ENCODE data around the gene AGBL4.
"Not testable (repeated sequence)": the region's sequence is repeated elsewhere in the genome, so short reads cannot be mapped to it uniquely, and the experiment has no call there.

Gene AGBL4

GRCh38 chr1:49765034-49765433 is 258.7 kb downstream of the AGBL4 start:
- no peak for DNase-seq
- in situ Hi-C loops (cut with HindIII; ENCODE audit: low pct_ligation_motif_present, low pct_unique_long_range_greater_than_20kb, low sequenced_read_pairs): no loop called here

- DNase-seq; in situ Hi-C loops (cut with HindIII; ENCODE audit: low pct_ligation_motif_present, low pct_unique_long_range_greater_than_20kb, low sequenced_read_pairs): not testable (repeated sequence)
Measured at GRCh38 chr1:49738118-49738517, 285.6 kb downstream of the AGBL4 start.

- in situ Hi-C loops (cut with HindIII; ENCODE audit: low pct_ligation_motif_present, low pct_unique_long_range_greater_than_20kb, low sequenced_read_pairs): no loop called here
- no peak for DNase-seq
Measured at GRCh38 chr1:49728377-49728776, 295.4 kb downstream of the AGBL4 start.

- no peak for DNase-seq
- in situ Hi-C loops (cut with HindIII; ENCODE audit: low pct_ligation_motif_present, low pct_unique_long_range_greater_than_20kb, low sequenced_read_pairs): no loop called here
Measured at GRCh38 chr1:49723662-49724061, 300.1 kb downstream of the AGBL4 start.

- in situ Hi-C loops (cut with HindIII; ENCODE audit: low pct_ligation_motif_present, low pct_unique_long_range_greater_than_20kb, low sequenced_read_pairs): no loop called here
- DNase-seq: no peak
Measured at GRCh38 chr1:49694251-49694827, 329.4 kb downstream of the AGBL4 start.

GRCh38 chr1:49686107-49686506 is 337.6 kb downstream of the AGBL4 start:
- DNase-seq: no peak
- in situ Hi-C loops (cut with HindIII; ENCODE audit: low pct_ligation_motif_present, low pct_unique_long_range_greater_than_20kb, low sequenced_read_pairs): no loop called here

GRCh38 chr1:49677706-49678105 is 346.0 kb downstream of the AGBL4 start:
- DNase-seq: no peak
- in situ Hi-C loops (cut with HindIII; ENCODE audit: low pct_ligation_motif_present, low pct_unique_long_range_greater_than_20kb, low sequenced_read_pairs): no loop called here

- in situ Hi-C loops (cut with HindIII; ENCODE audit: low pct_ligation_motif_present, low pct_unique_long_range_greater_than_20kb, low sequenced_read_pairs): no loop called here
- DNase-seq: no peak
Measured at GRCh38 chr1:49651136-49651535, 372.6 kb downstream of the AGBL4 start.

GRCh38 chr1:49630156-49630555 is 393.6 kb downstream of the AGBL4 start:
- in situ Hi-C loops (cut with HindIII; ENCODE audit: low pct_ligation_motif_present, low pct_unique_long_range_greater_than_20kb, low sequenced_read_pairs): no loop called here
- no peak for DNase-seq

- no peak for DNase-seq
- in situ Hi-C loops (cut with HindIII; ENCODE audit: low pct_ligation_motif_present, low pct_unique_long_range_greater_than_20kb, low sequenced_read_pairs): no loop called here
Measured at GRCh38 chr1:49627781-49628180, 396.0 kb downstream of the AGBL4 start.

- in situ Hi-C loops (cut with HindIII; ENCODE audit: low pct_ligation_motif_present, low pct_unique_long_range_greater_than_20kb, low sequenced_read_pairs): no loop called here
- DNase-seq: no peak
Measured at GRCh38 chr1:49626472-49626871, 397.3 kb downstream of the AGBL4 start.

GRCh38 chr1:49622877-49623276 is 400.9 kb downstream of the AGBL4 start:
- no peak for DNase-seq
- in situ Hi-C loops (cut with HindIII; ENCODE audit: low pct_ligation_motif_present, low pct_unique_long_range_greater_than_20kb, low sequenced_read_pairs): no loop called here

GRCh38 chr1:49606082-49606481 is 417.7 kb downstream of the AGBL4 start:
- in situ Hi-C loops (cut with HindIII; ENCODE audit: low pct_ligation_motif_present, low pct_unique_long_range_greater_than_20kb, low sequenced_read_pairs): no loop called here
- DNase-seq: no peak

- in situ Hi-C loops (cut with HindIII; ENCODE audit: low pct_ligation_motif_present, low pct_unique_long_range_greater_than_20kb, low sequenced_read_pairs): no loop called here
- DNase-seq: no peak
Measured at GRCh38 chr1:49597436-49597835, 426.3 kb downstream of the AGBL4 start.

- no peak for DNase-seq
- in situ Hi-C loops (cut with HindIII; ENCODE audit: low pct_ligation_motif_present, low pct_unique_long_range_greater_than_20kb, low sequenced_read_pairs): no loop called here
Measured at GRCh38 chr1:49576327-49576901, 447.3 kb downstream of the AGBL4 start.

- in situ Hi-C loops (cut with HindIII; ENCODE audit: low pct_ligation_motif_present, low pct_unique_long_range_greater_than_20kb, low sequenced_read_pairs): no loop called here
- no peak for DNase-seq
Measured at GRCh38 chr1:49556676-49557234, 467.0 kb downstream of the AGBL4 start.

GRCh38 chr1:49552101-49552500 is 471.7 kb downstream of the AGBL4 start:
- no peak for DNase-seq
- in situ Hi-C loops (cut with HindIII; ENCODE audit: low pct_ligation_motif_present, low pct_unique_long_range_greater_than_20kb, low sequenced_read_pairs): no loop called here

- in situ Hi-C loops (cut with HindIII; ENCODE audit: low pct_ligation_motif_present, low pct_unique_long_range_greater_than_20kb, low sequenced_read_pairs): no loop called here
- no peak for DNase-seq
Measured at GRCh38 chr1:49544615-49545014, 479.1 kb downstream of the AGBL4 start.

GRCh38 chr1:49541096-49541752 is 482.5 kb downstream of the AGBL4 start:
- in situ Hi-C loops (cut with HindIII; ENCODE audit: low pct_ligation_motif_present, low pct_unique_long_range_greater_than_20kb, low sequenced_read_pairs): no loop called here
- no peak for DNase-seq
